Measurements from ENCODE around the gene FAM110C. TPM values are rescaled to one million over a fixed set of nuclear protein-coding genes. Genes with fewer than 3 reads are reported as not detected.

Gene FAM110C
- total and polyA plus RNA-seq, 2 experiments from 2014 or later, result 6.6 to 10.2 TPM

GRCh38 chr2:40465-40864 lies 5.8 kb downstream of the FAM110C start:
- H2AFZ ChIP-seq, result no peak overlapping the region
- H3K4me3 ChIP-seq, result no peak overlapping the region
- H3K79me2 ChIP-seq, result peaks cover 11% of the 10 kb centered on the region
- no peaks in the 10 kb centered on the region for H3K9me3 ChIP-seq (ENCODE audit: low read depth)
- peaks cover 7% of the 10 kb centered on the region for H4K20me1 ChIP-seq (ENCODE audit: insufficient read depth, poor library complexity, severe bottlenecking)
- no peak for DNase-seq (ENCODE audit: low spot score)
- no peaks in the 10 kb centered on the region for H3K9me2 ChIP-seq (replicated peaks; ENCODE audit: insufficient read depth)
- TF ChIP-seq, protein P1, sequence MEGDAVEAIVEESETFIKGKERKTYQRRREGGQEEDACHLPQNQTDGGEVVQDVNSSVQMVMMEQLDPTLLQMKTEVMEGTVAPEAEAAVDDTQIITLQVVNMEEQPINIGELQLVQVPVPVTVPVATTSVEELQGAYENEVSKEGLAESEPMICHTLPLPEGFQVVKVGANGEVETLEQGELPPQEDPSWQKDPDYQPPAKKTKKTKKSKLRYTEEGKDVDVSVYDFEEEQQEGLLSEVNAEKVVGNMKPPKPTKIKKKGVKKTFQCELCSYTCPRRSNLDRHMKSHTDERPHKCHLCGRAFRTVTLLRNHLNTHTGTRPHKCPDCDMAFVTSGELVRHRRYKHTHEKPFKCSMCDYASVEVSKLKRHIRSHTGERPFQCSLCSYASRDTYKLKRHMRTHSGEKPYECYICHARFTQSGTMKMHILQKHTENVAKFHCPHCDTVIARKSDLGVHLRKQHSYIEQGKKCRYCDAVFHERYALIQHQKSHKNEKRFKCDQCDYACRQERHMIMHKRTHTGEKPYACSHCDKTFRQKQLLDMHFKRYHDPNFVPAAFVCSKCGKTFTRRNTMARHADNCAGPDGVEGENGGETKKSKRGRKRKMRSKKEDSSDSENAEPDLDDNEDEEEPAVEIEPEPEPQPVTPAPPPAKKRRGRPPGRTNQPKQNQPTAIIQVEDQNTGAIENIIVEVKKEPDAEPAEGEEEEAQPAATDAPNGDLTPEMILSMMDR (IDR thresholded peaks at IDR 0.05; ENCODE audit: poor library complexity), result no peak
- TF ChIP-seq EZH2phosphoT487 (IDR thresholded peaks at IDR 0.05; ENCODE audit: low read depth, severe bottlenecking, unreplicated experiment), result no peak
- TF ChIP-seq EZH2 (IDR thresholded peaks at IDR 0.05; ENCODE audit: borderline replicate concordance), result no peak
- 60% methylated on average over 4 of the region's 4 CpGs for WGBS (ENCODE audit: low lambda C conversion rate, missing lambda C conversion rate)
- H3K4me2 ChIP-seq, result no peak overlapping the region
- peaks cover 18% of the 10 kb centered on the region for H3K4me1 ChIP-seq (ENCODE audit: insufficient read depth)
- H3K27me3 ChIP-seq, result peaks cover 20% of the 10 kb centered on the region
- H3K27ac ChIP-seq, result no peak overlapping the region
- H3K36me3 ChIP-seq (replicated peaks; ENCODE audit: insufficient read depth, low read depth), result no peaks in the 10 kb centered on the region

- no peaks in the 10 kb centered on the region for H3K9me2 ChIP-seq (replicated peaks; ENCODE audit: insufficient read depth)
- H4K20me1 ChIP-seq (ENCODE audit: insufficient read depth, poor library complexity, severe bottlenecking), result no peaks in the 10 kb centered on the region
- H3K27ac ChIP-seq, result no peak overlapping the region
- no peak overlapping the region for H3K4me3 ChIP-seq
- no peak for TF ChIP-seq EZH2 (IDR thresholded peaks at IDR 0.05; ENCODE audit: borderline replicate concordance)
- no peak for TF ChIP-seq EZH2phosphoT487 (IDR thresholded peaks at IDR 0.05; ENCODE audit: low read depth, severe bottlenecking, unreplicated experiment)
- TF ChIP-seq, protein P1 (IDR thresholded peaks at IDR 0.05; ENCODE audit: poor library complexity), result no peak
- H3K27me3 ChIP-seq, result peaks cover 3% of the 10 kb centered on the region
- WGBS (ENCODE audit: low lambda C conversion rate, missing lambda C conversion rate), result 85% methylated on average over 6 of the region's 6 CpGs
- no peak for DNase-seq (ENCODE audit: low spot score)
- no peaks in the 10 kb centered on the region for H3K9me3 ChIP-seq (ENCODE audit: low read depth)
- H3K4me1 ChIP-seq (ENCODE audit: insufficient read depth), result peaks cover 14% of the 10 kb centered on the region
- H3K79me2 ChIP-seq, result peaks cover 1% of the 10 kb centered on the region
- no peak overlapping the region for H2AFZ ChIP-seq
- no peaks in the 10 kb centered on the region for H3K36me3 ChIP-seq (replicated peaks; ENCODE audit: insufficient read depth, low read depth)
- no peak overlapping the region for H3K4me2 ChIP-seq
Observed at GRCh38 chr2:38155-38554, 8.2 kb downstream of the FAM110C start.

DNA sequence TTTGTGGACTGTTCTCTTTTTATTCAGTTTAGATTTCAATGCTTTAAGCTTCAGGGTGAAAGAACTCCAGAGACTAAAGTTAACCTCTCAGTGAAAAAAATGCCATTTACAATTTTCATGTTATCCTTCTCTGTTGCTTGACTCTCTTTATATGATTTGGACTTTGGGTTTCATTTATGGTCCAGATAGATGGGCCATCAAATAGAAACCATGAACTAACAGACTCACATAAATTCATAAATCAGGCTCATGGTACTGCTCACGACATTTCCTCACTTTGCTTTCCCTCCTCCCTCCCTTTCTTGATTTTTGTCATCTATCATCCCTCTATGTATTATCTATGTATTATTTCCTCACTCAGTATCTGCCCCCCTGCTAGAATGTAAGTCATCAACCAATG lies 10.0 kb downstream of the FAM110C start:
- Histone ChIP-seq H3K4me2 (peak overlapping the region; percentile 19), H4K20me1 (ENCODE audit: insufficient read depth, poor library complexity, severe bottlenecking) (no peaks in the 10 kb centered on the region), H3K27me3 (peaks cover 3% of the 10 kb centered on the region), H3K27ac (peak overlapping the region; percentile 70), H3K4me1 (ENCODE audit: insufficient read depth) (peaks cover 14% of the 10 kb centered on the region), H3K36me3 (replicated peaks; ENCODE audit: insufficient read depth, low read depth) (no peaks in the 10 kb centered on the region), H2AFZ (no peak overlapping the region), H3K9me2 (replicated peaks; ENCODE audit: insufficient read depth) (no peaks in the 10 kb centered on the region), H3K4me3 (no peak overlapping the region), H3K79me2 (no peaks in the 10 kb centered on the region), H3K9me3 (ENCODE audit: low read depth) (no peaks in the 10 kb centered on the region)
- TF ChIP-seq, protein P1 (IDR thresholded peaks at IDR 0.05; ENCODE audit: poor library complexity), result no peak
- TF ChIP-seq EZH2 (IDR thresholded peaks at IDR 0.05; ENCODE audit: borderline replicate concordance), result no peak
- no peak for TF ChIP-seq EZH2phosphoT487 (IDR thresholded peaks at IDR 0.05; ENCODE audit: low read depth, severe bottlenecking, unreplicated experiment)
- 68% methylated on average over 1 of the region's 1 CpG for WGBS (ENCODE audit: low lambda C conversion rate, missing lambda C conversion rate)
- DNase-seq (ENCODE audit: low spot score), result no peak

- H3K79me2 ChIP-seq, result no peaks in the 10 kb centered on the region
- TF ChIP-seq, protein P1 (IDR thresholded peaks at IDR 0.05; ENCODE audit: poor library complexity), result no peak
- no peak for TF ChIP-seq EZH2phosphoT487 (IDR thresholded peaks at IDR 0.05; ENCODE audit: low read depth, severe bottlenecking, unreplicated experiment)
- TF ChIP-seq EZH2 (IDR thresholded peaks at IDR 0.05; ENCODE audit: borderline replicate concordance), result no peak
- H3K4me1 ChIP-seq (ENCODE audit: insufficient read depth), result peaks cover 14% of the 10 kb centered on the region
- WGBS (ENCODE audit: low lambda C conversion rate, missing lambda C conversion rate), result 40% methylated on average over 5 of the region's 5 CpGs
- no peak overlapping the region for H3K4me3 ChIP-seq
- peak overlapping the region; percentile 70 for H3K27ac ChIP-seq
- H3K36me3 ChIP-seq (replicated peaks; ENCODE audit: insufficient read depth, low read depth), result no peaks in the 10 kb centered on the region
- peak overlapping the region; percentile 19 for H3K4me2 ChIP-seq
- peak; percentile 59 for DNase-seq (ENCODE audit: low spot score)
- no peaks in the 10 kb centered on the region for H4K20me1 ChIP-seq (ENCODE audit: insufficient read depth, poor library complexity, severe bottlenecking)
- peaks cover 3% of the 10 kb centered on the region for H3K27me3 ChIP-seq
- no peak overlapping the region for H2AFZ ChIP-seq
- no peaks in the 10 kb centered on the region for H3K9me3 ChIP-seq (ENCODE audit: low read depth)
- no peaks in the 10 kb centered on the region for H3K9me2 ChIP-seq (replicated peaks; ENCODE audit: insufficient read depth)
Observed at GRCh38 chr2:35852-36251, 10.5 kb downstream of the FAM110C start.
